ENCODE measurements around the gene WTAP. TPM values are rescaled to one million over a fixed set of nuclear protein-coding genes. Genes with fewer than 3 reads are reported as not detected.
A peak's percentile ranks its signal among the peaks of the same experiment; 100 is the strongest.
"Not testable (repeated sequence)": the region's sequence is repeated elsewhere in the genome, so short reads cannot be mapped to it uniquely, and the experiment has no call there.

WTAP gene
- total RNA-seq, result 10 to 100 TPM; 70.1 to 84.7 TPM
- long read RNA-seq, donor 1, transcript WTAP-201 (6 exons, 1,622 nt), result major isoform, 6 of 34 reads
- long read RNA-seq, donor 1, partial matches to known transcripts, result 9 of 34 reads
- long read RNA-seq, donor 1, other reads (novel, unspliced or antisense), result 7 of 34 reads
- long read RNA-seq, donor 2, transcript WTAP-202 (8 exons, 3,656 nt), result major isoform, 14 of 60 reads
- long read RNA-seq, donor 2, partial matches to known transcripts, result 41 of 60 reads
- long read RNA-seq, donor 2, other reads (novel, unspliced or antisense), result 3 of 60 reads

DNA sequence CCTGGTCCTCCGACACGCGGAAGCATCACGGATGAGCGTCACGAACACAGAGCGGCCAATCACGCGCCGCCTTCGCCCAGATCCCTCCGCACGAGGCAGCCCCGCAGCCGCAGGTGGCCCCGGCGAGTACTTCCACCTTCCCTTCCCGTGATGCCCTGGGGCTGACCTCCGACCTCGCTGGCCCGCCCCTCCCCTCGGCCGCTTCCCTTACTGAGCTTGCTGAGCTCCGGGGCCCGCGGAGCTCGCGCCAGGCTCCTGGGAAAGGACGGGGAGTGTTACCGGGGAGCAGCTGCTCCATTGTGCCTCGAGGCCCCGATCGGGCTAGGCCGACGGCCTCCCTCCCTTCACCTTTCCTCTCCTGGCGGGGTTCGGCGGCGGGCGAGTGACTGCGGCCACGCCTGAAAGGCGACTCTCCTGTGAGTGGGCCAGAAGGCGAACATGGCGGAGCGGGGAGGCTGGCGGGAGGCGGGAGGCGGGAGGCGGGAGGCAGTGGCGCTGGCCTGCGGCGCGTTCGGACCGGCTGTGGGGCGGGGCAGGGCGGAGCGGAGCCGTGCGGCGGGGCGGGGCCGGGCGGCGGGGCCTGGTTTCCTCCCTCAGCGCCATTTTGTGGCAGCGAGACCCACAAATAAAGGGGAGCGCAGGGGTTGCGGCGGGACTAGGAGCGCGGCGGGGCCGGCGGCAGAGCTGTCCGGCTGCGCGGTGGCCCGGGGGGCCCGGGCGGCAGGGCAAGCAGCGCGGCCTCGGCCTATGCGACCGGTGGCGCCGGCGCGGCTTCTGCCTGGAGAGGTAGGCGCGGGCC is at the start of gene WTAP:
Gene WTAP, plus strand, starts transcription at position 589 of the 799 bp plus-strand sequence. CDS start 8,760 bp downstream, outside the sequence.
- DNase-seq (ENCODE audit: low spot score), result peak; percentile 98
- intact Hi-C loops (cut with DNase I), result loop anchor here (5.0 kb wide), 1 partner anchor 35 kb away; the partner anchor contains the start of gene SOD2 (in 2 of the 2)

- DNase-seq (ENCODE audit: low spot score), result no peak
- intact Hi-C loops (cut with DNase I), result no loop called here
Measured at GRCh38 chr6:159677506-159678165, 49.7 kb upstream of the WTAP start.

GRCh38 chr6:159678574-159678973 is 48.7 kb upstream of the WTAP start:
- intact Hi-C loops (cut with DNase I), result no loop called here
- no peak for DNase-seq (ENCODE audit: low spot score)

DNA sequence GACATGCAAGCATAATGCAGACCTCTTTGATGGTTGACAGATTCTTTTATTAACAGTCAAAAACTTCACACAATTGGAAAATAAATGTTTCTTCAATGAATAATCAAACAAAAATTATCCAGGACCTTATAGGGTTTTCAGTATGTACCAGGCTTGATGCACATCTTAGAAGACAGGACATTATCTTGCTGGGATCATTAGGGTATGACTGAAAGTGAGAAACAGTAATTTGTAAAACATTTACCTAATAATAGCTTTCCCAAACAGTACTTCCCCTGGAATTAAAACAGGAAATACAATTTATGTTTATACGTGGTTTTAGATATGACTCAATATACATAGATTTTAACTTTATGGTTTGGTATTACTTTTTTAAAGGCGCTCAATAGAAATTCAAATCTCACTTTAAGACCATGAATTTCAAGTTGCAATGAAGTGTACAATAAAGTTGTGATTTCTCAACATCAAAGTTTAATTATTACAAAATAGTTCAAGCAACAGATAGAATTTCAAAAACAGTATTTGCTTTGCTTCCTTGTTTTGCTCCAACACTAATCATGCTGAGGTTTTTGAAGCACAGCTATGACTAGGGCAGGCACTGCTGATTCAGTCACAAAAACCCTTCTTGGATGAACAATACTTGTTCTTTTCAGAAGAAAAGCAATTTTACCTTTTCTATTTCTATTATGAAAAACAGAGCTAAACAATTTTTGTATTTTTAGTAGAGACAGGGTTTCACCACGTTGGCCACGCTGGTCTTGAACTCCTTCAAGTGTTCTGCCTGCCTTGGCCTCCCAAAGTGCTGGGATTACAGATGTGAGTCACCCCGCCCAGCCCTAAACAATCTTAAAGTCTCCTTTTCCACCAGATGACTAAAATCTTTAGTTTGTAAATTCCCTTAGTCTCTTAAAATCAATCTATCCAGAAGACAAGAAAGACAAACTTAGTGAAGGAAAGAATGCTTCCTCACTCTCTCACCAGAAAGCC is 47.9 kb upstream of the WTAP start:
- no peak for DNase-seq (ENCODE audit: low spot score)
- intact Hi-C loops (cut with DNase I), result no loop called here

- no peak for DNase-seq (ENCODE audit: low spot score)
- intact Hi-C loops (cut with DNase I), result no loop called here
Measured at GRCh38 chr6:159680104-159680503, 47.2 kb upstream of the WTAP start.

- DNase-seq (ENCODE audit: low spot score), result no peak
- intact Hi-C loops (cut with DNase I), result no loop called here
Measured at GRCh38 chr6:159681191-159681880, 46.0 kb upstream of the WTAP start.

DNA sequence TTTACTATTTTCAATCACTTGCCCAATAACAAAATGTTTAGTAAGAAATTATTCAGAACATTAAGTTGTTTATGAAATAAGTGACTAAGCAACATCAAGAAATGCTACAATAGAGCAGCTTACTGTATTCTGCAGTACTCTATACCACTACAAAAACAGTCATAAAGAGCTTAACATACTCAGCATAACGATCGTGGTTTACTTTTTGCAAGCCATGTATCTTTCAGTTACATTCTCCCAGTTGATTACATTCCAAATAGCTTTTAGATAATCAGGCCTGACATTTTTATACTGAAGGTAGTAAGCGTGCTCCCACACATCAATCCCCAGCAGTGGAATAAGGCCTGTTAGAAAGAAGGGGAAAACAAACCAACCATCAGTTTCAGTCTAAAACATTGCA is 45.0 kb upstream of the WTAP start:
- intact Hi-C loops (cut with DNase I), result no loop called here
- no peak for DNase-seq (ENCODE audit: low spot score)

- intact Hi-C loops (cut with DNase I), result no loop called here
- no peak for DNase-seq (ENCODE audit: low spot score)
Measured at GRCh38 chr6:159682810-159683209, 44.5 kb upstream of the WTAP start.

- no peak for DNase-seq (ENCODE audit: low spot score)
Measured at GRCh38 chr6:159684013-159684304, 43.3 kb upstream of the WTAP start.

GRCh38 chr6:159686040-159686439 is 41.3 kb upstream of the WTAP start:
- DNase-seq (ENCODE audit: low spot score), result no peak
- intact Hi-C loops (cut with DNase I), result no loop called here

More at GRCh38 chr6:159684013-159684304, 43.3 kb upstream of the WTAP start:
- intact Hi-C loops (cut with DNase I), result no loop called here

DNA sequence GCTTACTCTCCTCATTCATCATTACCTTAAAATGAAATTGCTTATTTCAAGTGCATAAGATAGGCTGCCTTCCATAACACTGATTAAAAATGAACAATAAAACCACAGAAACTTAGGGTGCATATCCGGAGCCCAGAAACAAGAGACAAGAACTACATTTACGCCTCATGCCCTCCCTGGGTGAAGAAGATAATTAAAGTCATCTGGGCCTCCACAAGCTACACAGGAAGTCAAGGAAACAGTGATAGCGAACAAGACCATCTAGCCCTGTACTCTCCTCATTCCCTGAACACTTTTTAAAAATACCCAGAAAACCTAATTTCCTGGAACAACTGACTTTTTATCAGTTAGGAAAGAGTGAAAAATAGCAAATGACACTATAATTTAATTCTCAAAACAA is 40.6 kb upstream of the WTAP start:
- no peak for DNase-seq (ENCODE audit: low spot score)
- intact Hi-C loops (cut with DNase I), result no loop called here

DNA sequence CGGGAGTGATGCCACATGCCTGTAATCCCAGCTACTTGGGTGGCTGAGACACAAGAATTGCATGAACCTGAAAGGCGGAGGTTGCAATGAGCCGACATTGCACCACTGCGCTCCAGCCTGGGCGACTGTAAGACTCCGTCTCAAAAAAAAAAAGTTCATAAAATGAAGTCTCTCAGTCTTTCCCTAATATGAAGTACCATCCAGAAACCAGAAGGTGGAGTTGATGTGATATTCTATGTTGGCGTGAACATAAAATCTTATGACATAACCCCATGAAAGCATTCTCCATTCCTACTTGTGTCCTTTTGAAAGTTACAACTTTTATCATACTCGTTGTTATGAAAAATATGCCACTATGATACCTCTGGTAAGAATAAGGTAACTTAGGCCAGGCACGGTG is 40.0 kb upstream of the WTAP start:
- intact Hi-C loops (cut with DNase I), result no loop called here
- DNase-seq (ENCODE audit: low spot score), result no peak

DNA sequence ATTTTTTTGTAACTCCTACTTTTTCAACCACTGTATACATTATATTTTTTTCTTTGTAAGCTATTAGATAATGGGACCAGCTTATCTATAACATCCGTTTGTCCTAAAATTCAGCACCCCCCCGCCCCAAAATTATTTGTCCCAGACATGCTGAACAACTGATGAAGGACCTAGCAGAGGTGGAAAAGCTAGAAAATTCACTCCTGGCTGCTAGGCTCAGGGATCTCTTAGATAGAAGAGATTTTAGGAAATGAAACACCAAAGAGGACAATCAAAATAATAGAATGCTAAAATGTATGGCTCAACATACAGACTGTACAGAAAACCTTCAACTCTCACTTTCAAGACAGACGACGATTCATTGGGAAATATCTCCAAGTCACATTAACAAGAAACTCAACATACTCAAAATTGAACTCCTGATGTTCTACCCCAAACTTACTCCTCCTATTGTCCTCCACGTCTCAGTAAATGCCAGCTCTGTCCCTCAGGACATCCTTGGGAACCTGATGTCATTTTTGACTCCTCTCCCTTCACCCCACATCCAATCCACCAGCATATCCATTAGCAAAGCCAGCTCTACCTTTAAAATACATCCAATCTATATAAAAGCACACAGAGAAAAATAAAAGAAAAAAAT is 38.9 kb upstream of the WTAP start:
- DNase-seq (ENCODE audit: low spot score), result no peak
- intact Hi-C loops (cut with DNase I), result loop anchor here in 1 of 2 donors (2.0 kb wide), 1 partner anchor 74 kb away; the partner anchor contains the start of gene ACAT2

DNA sequence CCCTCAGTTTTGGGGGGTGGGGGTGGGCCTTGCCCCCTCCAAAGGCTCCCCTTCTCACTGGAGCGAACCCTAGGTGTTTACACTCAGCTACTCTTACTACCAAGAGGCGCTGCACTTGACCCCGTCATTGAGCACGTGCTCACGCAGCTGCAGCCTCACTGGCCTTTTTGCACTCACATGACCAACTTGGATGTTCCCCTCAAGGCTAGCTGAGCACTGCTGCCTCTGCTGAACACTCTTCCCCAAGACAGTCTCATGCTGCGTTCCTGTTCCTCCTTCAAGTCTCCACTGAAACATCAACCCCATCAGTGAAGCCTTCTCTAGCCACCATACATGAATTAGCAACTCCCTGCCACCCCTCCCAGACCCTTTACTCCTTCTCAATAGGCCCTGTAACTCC is 38.3 kb upstream of the WTAP start:
- intact Hi-C loops (cut with DNase I), result loop anchor here in 1 of 2 donors (2.0 kb wide), 1 partner anchor 74 kb away; the partner anchor contains the start of gene ACAT2
- DNase-seq (ENCODE audit: low spot score), result no peak

GRCh38 chr6:159690135-159690534 is 37.2 kb upstream of the WTAP start:
- intact Hi-C loops (cut with DNase I), result loop anchor here (5.0 to 10.0 kb wide), 3 partner anchors 37 to 95 kb away; partner anchors contain the start of genes WTAP (in 2 of the 2) and TCP1 (in 1 of the 2)
- DNase-seq (ENCODE audit: low spot score), result not testable (repeated sequence)

- DNase-seq (ENCODE audit: low spot score), result no peak
- intact Hi-C loops (cut with DNase I), result loop anchor here (5.0 to 10.0 kb wide), 3 partner anchors 36 to 93 kb away; partner anchors contain the start of genes WTAP (in 2 of the 2) and TCP1 (in 1 of the 2)
Measured at GRCh38 chr6:159691133-159691962, 36.0 kb upstream of the WTAP start.

- intact Hi-C loops (cut with DNase I), result loop anchor here (5.0 to 10.0 kb wide), 3 partner anchors 35 to 93 kb away; partner anchors contain the start of genes WTAP (in 2 of the 2) and TCP1 (in 1 of the 2)
Measured at GRCh38 chr6:159691963-159692287, 35.4 kb upstream of the WTAP start.

More at GRCh38 chr6:159691963-159692287, 35.4 kb upstream of the WTAP start:
- no peak for DNase-seq (ENCODE audit: low spot score)

Data from posterior vena cava (tissue), 2 donors.